ENCODE results near the gene ATP2B2.

ATP2B2 gene

GRCh38 chr3:10400050-10400748 is 105.2 kb downstream of the ATP2B2 start:
- no peaks in the 10 kb centered on the region for H3K4me1 ChIP-seq (ENCODE audit: control insufficient read depth, insufficient read depth, low read length)
- no peaks in the 10 kb centered on the region for H3K9me3 ChIP-seq (ENCODE audit: control insufficient read depth, low read length)
- no peaks in the 10 kb centered on the region for H3K36me3 ChIP-seq (ENCODE audit: control insufficient read depth, insufficient read depth, low read length)
- WGBS, 2 experiments: 88 to 91% methylated on average over 8 of the region's 8 CpGs
- no peaks in the 10 kb centered on the region for H3K27me3 ChIP-seq (ENCODE audit: control insufficient read depth, insufficient read depth, low read length, poor library complexity, severe bottlenecking)
- no peak overlapping the region for H3K4me3 ChIP-seq (ENCODE audit: insufficient read depth, low read depth, low read length)
- H3K27ac ChIP-seq (ENCODE audit: insufficient read depth, low read depth, low read length, poor library complexity, severe bottlenecking): no peak overlapping the region

- Histone ChIP-seq H3K27ac (ENCODE audit: insufficient read depth, low read depth, low read length, poor library complexity, severe bottlenecking) (no peak overlapping the region), H3K4me1 (ENCODE audit: control insufficient read depth, insufficient read depth, low read length) (no peaks in the 10 kb centered on the region), H3K9me3 (ENCODE audit: control insufficient read depth, low read length) (no peaks in the 10 kb centered on the region), H3K36me3 (ENCODE audit: control insufficient read depth, insufficient read depth, low read length) (no peaks in the 10 kb centered on the region), H3K27me3 (ENCODE audit: control insufficient read depth, insufficient read depth, low read length, poor library complexity, severe bottlenecking) (no peaks in the 10 kb centered on the region), H3K4me3 (ENCODE audit: insufficient read depth, low read depth, low read length) (no peak overlapping the region)
- 83 to 95% methylated on average over 2 to 3 of the region's 3 CpGs for WGBS, 2 experiments
Measured at GRCh38 chr3:10399634-10400033, 105.8 kb downstream of the ATP2B2 start.

GRCh38 chr3:10398341-10398740 is 107.0 kb downstream of the ATP2B2 start:
- Histone ChIP-seq H3K27ac (ENCODE audit: insufficient read depth, low read depth, low read length, poor library complexity, severe bottlenecking) (no peak overlapping the region), H3K27me3 (ENCODE audit: control insufficient read depth, insufficient read depth, low read length, poor library complexity, severe bottlenecking) (no peaks in the 10 kb centered on the region), H3K4me1 (ENCODE audit: control insufficient read depth, insufficient read depth, low read length) (no peaks in the 10 kb centered on the region), H3K36me3 (ENCODE audit: control insufficient read depth, insufficient read depth, low read length) (no peaks in the 10 kb centered on the region), H3K4me3 (ENCODE audit: insufficient read depth, low read depth, low read length) (no peak overlapping the region), H3K9me3 (ENCODE audit: control insufficient read depth, low read length) (no peaks in the 10 kb centered on the region)
- WGBS, 2 experiments: 86 to 88% methylated on average over 4 of the region's 4 CpGs

- 93% methylated on average over 4 of the region's 4 CpGs for WGBS, 2 experiments
- no peaks in the 10 kb centered on the region for H3K36me3 ChIP-seq (ENCODE audit: control insufficient read depth, insufficient read depth, low read length)
- no peak overlapping the region for H3K27ac ChIP-seq (ENCODE audit: insufficient read depth, low read depth, low read length, poor library complexity, severe bottlenecking)
- no peaks in the 10 kb centered on the region for H3K9me3 ChIP-seq (ENCODE audit: control insufficient read depth, low read length)
- H3K4me1 ChIP-seq (ENCODE audit: control insufficient read depth, insufficient read depth, low read length): no peaks in the 10 kb centered on the region
- H3K4me3 ChIP-seq (ENCODE audit: insufficient read depth, low read depth, low read length): no peak overlapping the region
- H3K27me3 ChIP-seq (ENCODE audit: control insufficient read depth, insufficient read depth, low read length, poor library complexity, severe bottlenecking): no peaks in the 10 kb centered on the region
Measured at GRCh38 chr3:10397879-10398278, 107.5 kb downstream of the ATP2B2 start.

GRCh38 chr3:10396931-10397330 is 108.5 kb downstream of the ATP2B2 start:
- H3K4me1 ChIP-seq (ENCODE audit: control insufficient read depth, insufficient read depth, low read length): no peaks in the 10 kb centered on the region
- no peak overlapping the region for H3K27ac ChIP-seq (ENCODE audit: insufficient read depth, low read depth, low read length, poor library complexity, severe bottlenecking)
- WGBS, 2 experiments: 90 to 91% methylated on average over 4 of the region's 4 CpGs
- H3K36me3 ChIP-seq (ENCODE audit: control insufficient read depth, insufficient read depth, low read length): no peaks in the 10 kb centered on the region
- no peaks in the 10 kb centered on the region for H3K27me3 ChIP-seq (ENCODE audit: control insufficient read depth, insufficient read depth, low read length, poor library complexity, severe bottlenecking)
- H3K4me3 ChIP-seq (ENCODE audit: insufficient read depth, low read depth, low read length): no peak overlapping the region
- no peaks in the 10 kb centered on the region for H3K9me3 ChIP-seq (ENCODE audit: control insufficient read depth, low read length)

GRCh38 chr3:10396083-10396482 is 109.3 kb downstream of the ATP2B2 start:
- Histone ChIP-seq H3K27ac (ENCODE audit: insufficient read depth, low read depth, low read length, poor library complexity, severe bottlenecking) (no peak overlapping the region), H3K9me3 (ENCODE audit: control insufficient read depth, low read length) (no peaks in the 10 kb centered on the region), H3K4me3 (ENCODE audit: insufficient read depth, low read depth, low read length) (no peak overlapping the region), H3K27me3 (ENCODE audit: control insufficient read depth, insufficient read depth, low read length, poor library complexity, severe bottlenecking) (no peaks in the 10 kb centered on the region), H3K36me3 (ENCODE audit: control insufficient read depth, insufficient read depth, low read length) (no peaks in the 10 kb centered on the region), H3K4me1 (ENCODE audit: control insufficient read depth, insufficient read depth, low read length) (no peaks in the 10 kb centered on the region)
- WGBS, 2 experiments: 83 to 89% methylated on average over 4 of the region's 4 CpGs

- Histone ChIP-seq H3K27ac (ENCODE audit: insufficient read depth, low read depth, low read length, poor library complexity, severe bottlenecking) (no peak overlapping the region), H3K27me3 (ENCODE audit: control insufficient read depth, insufficient read depth, low read length, poor library complexity, severe bottlenecking) (no peaks in the 10 kb centered on the region), H3K4me1 (ENCODE audit: control insufficient read depth, insufficient read depth, low read length) (no peaks in the 10 kb centered on the region), H3K9me3 (ENCODE audit: control insufficient read depth, low read length) (no peaks in the 10 kb centered on the region), H3K36me3 (ENCODE audit: control insufficient read depth, insufficient read depth, low read length) (no peaks in the 10 kb centered on the region), H3K4me3 (ENCODE audit: insufficient read depth, low read depth, low read length) (no peak overlapping the region)
- WGBS, 2 experiments: 91 to 96% methylated on average over 4 of the region's 4 CpGs
Measured at GRCh38 chr3:10395671-10396070, 109.7 kb downstream of the ATP2B2 start.

- Histone ChIP-seq H3K27me3 (ENCODE audit: control insufficient read depth, insufficient read depth, low read length, poor library complexity, severe bottlenecking) (no peaks in the 10 kb centered on the region), H3K9me3 (ENCODE audit: control insufficient read depth, low read length) (no peaks in the 10 kb centered on the region), H3K36me3 (ENCODE audit: control insufficient read depth, insufficient read depth, low read length) (no peaks in the 10 kb centered on the region), H3K27ac (ENCODE audit: insufficient read depth, low read depth, low read length, poor library complexity, severe bottlenecking) (no peak overlapping the region), H3K4me1 (ENCODE audit: control insufficient read depth, insufficient read depth, low read length) (no peaks in the 10 kb centered on the region), H3K4me3 (ENCODE audit: insufficient read depth, low read depth, low read length) (no peak overlapping the region)
- 62% methylated on average over 7 of the region's 7 CpGs for WGBS, 2 experiments
Measured at GRCh38 chr3:10395196-10395595, 110.2 kb downstream of the ATP2B2 start.

- WGBS, 2 experiments: 88 to 89% methylated on average over 15 of the region's 15 CpGs
- no peak overlapping the region for H3K4me3 ChIP-seq (ENCODE audit: insufficient read depth, low read depth, low read length)
Measured at GRCh38 chr3:10394491-10395025, 110.8 kb downstream of the ATP2B2 start.

GRCh38 chr3:10393514-10393913 is 111.9 kb downstream of the ATP2B2 start:
- H3K4me3 ChIP-seq (ENCODE audit: insufficient read depth, low read depth, low read length): no peak overlapping the region
- H3K27ac ChIP-seq (ENCODE audit: insufficient read depth, low read depth, low read length, poor library complexity, severe bottlenecking): no peak overlapping the region
- no peaks in the 10 kb centered on the region for H3K9me3 ChIP-seq (ENCODE audit: control insufficient read depth, low read length)
- H3K4me1 ChIP-seq (ENCODE audit: control insufficient read depth, insufficient read depth, low read length): no peaks in the 10 kb centered on the region
- H3K27me3 ChIP-seq (ENCODE audit: control insufficient read depth, insufficient read depth, low read length, poor library complexity, severe bottlenecking): no peaks in the 10 kb centered on the region
- 86 to 92% methylated on average over 2 of the region's 2 CpGs for WGBS, 2 experiments
- no peaks in the 10 kb centered on the region for H3K36me3 ChIP-seq (ENCODE audit: control insufficient read depth, insufficient read depth, low read length)

More at GRCh38 chr3:10394491-10395025, 110.8 kb downstream of the ATP2B2 start:
- Histone ChIP-seq H3K4me1 (ENCODE audit: control insufficient read depth, insufficient read depth, low read length) (no peaks in the 10 kb centered on the region), H3K9me3 (ENCODE audit: control insufficient read depth, low read length) (no peaks in the 10 kb centered on the region), H3K27ac (ENCODE audit: insufficient read depth, low read depth, low read length, poor library complexity, severe bottlenecking) (no peak overlapping the region), H3K27me3 (ENCODE audit: control insufficient read depth, insufficient read depth, low read length, poor library complexity, severe bottlenecking) (no peaks in the 10 kb centered on the region), H3K36me3 (ENCODE audit: control insufficient read depth, insufficient read depth, low read length) (no peaks in the 10 kb centered on the region)

Data from ectodermal cell (in vitro differentiated cells).